HG02943 (cell line): ENCODE measurements around the gene SNX4.
"Not testable (repeated sequence)": the region's sequence is repeated elsewhere in the genome, so short reads cannot be mapped to it uniquely, and the experiment has no call there.

Experiments used
- ATAC-seq: cut with Tn5 transposase; IDR thresholded peaks from one replicate; pipeline ENCODE4 v1.9.1; 2021; ENCODE audit warnings: mild to moderate bottlenecking, low read depth, moderate library complexity; ENCODE audit not compliant: unreplicated experiment

Gene SNX4

GRCh38 chr3:125406070-125406469, 113.9 kb downstream of the SNX4 start:
- no peak for ATAC-seq

GRCh38 chr3:125405515-125405914, 114.5 kb downstream of the SNX4 start:
- ATAC-seq = not testable (repeated sequence)

- ATAC-seq = no peak
These were observed 116.2 kb downstream of the SNX4 start for GRCh38 chr3:125403789-125404188.

GRCh38 chr3:125402639-125403038, 117.4 kb downstream of the SNX4 start:
- no peak for ATAC-seq

- no peak for ATAC-seq
These were observed 118.6 kb downstream of the SNX4 start for GRCh38 chr3:125401402-125401801.

- ATAC-seq = no peak
These were observed 121.0 kb downstream of the SNX4 start for GRCh38 chr3:125398952-125399351.
